Activated T-cell treated with anti-CD3 and anti-CD28 coated beads, Interleukin-2, amount 50 U/mL, for 24 hours (primary cell): ENCODE results near the gene REM2.
"Not testable (repeated sequence)": the region's sequence is repeated elsewhere in the genome, so short reads cannot be mapped to it uniquely, and the experiment has no call there.

ENCODE experiments used
- DNase-seq: peaks from one replicate; pipeline ENCODE4 v3.0.0-alpha.2; 2020
- H3K27ac Mint-ChIP-seq: 2 replicates; pipeline ENCODE4 v1.8.0; 2020; ENCODE audit warnings: mild to moderate bottlenecking, mixed read lengths
- H3K27me3 Mint-ChIP-seq: 2 replicates; pipeline ENCODE4 v1.8.0; 2020; ENCODE audit warnings: mixed read lengths
- H3K36me3 Mint-ChIP-seq: 2 replicates; pipeline ENCODE4 v1.8.0; 2020; ENCODE audit warnings: low read depth, mixed read lengths
- H3K4me1 Mint-ChIP-seq: 2 replicates; pipeline ENCODE4 v1.8.0; 2020; ENCODE audit warnings: low read depth, mixed read lengths
- H3K4me3 Mint-ChIP-seq: 2 replicates; pipeline ENCODE4 v1.8.0; 2020; ENCODE audit warnings: mild to moderate bottlenecking, moderate library complexity, mixed read lengths
- H3K9me3 Mint-ChIP-seq: 2 replicates; pipeline ENCODE4 v1.8.0; 2020; ENCODE audit warnings: mixed read lengths

The REM2 gene

DNA sequence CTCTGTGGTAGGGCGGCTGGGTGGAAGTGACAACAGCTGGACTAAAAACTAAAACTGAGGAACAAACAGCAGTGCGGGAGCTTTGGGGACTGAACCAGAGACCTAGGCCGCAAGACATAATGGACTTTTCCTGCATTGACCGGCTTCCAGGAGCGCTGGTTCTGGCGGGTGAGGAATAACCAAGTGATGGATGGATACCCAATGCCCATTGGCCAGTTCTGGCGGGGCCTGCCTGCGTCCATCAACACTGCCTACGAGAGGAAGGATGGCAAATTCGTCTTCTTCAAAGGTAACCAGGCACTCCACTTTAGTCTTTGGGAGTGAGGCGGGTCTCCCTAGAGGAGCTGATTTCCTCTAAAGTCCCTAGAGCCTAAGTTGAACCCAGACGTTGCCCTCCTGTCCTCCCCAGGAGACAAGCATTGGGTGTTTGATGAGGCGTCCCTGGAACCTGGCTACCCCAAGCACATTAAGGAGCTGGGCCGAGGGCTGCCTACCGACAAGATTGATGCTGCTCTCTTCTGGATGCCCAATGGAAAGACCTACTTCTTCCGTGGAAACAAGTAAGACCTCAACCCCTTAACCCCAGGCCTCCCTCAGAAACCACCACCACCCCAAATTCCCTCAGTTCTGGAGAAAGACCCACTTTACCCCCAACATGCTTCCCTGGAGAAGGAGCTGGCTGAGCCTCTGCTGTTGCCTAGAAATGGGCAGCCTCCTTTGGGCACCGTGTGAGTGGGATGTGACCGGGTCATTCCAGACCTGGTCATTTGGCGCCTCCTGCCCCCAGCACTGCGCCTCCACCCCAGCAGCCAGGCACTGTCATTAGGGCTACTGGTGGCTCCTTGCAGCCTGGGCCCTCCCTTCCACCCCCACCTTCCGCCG is 38.6 kb upstream of the REM2 start:
- no peak overlapping the region for H3K4me3 Mint-ChIP-seq
- no peak for DNase-seq

DNA sequence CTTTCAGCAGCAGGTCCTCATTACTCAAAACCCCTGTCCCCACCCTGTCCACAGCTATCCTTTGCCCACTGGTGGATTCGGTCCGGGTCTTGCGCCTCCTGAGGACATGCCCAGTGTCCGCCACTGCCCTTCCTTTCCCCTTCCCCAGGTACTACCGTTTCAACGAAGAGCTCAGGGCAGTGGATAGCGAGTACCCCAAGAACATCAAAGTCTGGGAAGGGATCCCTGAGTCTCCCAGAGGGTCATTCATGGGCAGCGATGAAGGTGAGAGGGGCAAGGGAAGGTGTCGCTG is 38.0 kb upstream of the REM2 start:
- Mint-ChIP-seq H3K36me3 (no peaks in the 10 kb centered on the region), H3K4me3 (no peak overlapping the region), H3K9me3 (no peaks in the 10 kb centered on the region), H3K27me3 (peaks cover 39% of the 10 kb centered on the region), H3K4me1 (peaks cover 4% of the 10 kb centered on the region), H3K27ac (no peak overlapping the region)
- no peak for DNase-seq

More for the DNA sequence above, 38.6 kb upstream of the REM2 start:
- no peak overlapping the region for H3K27ac Mint-ChIP-seq
- H3K9me3 Mint-ChIP-seq = no peaks in the 10 kb centered on the region
- peaks cover 4% of the 10 kb centered on the region for H3K4me1 Mint-ChIP-seq
- H3K27me3 Mint-ChIP-seq = peaks cover 42% of the 10 kb centered on the region
- H3K36me3 Mint-ChIP-seq = no peaks in the 10 kb centered on the region

DNA sequence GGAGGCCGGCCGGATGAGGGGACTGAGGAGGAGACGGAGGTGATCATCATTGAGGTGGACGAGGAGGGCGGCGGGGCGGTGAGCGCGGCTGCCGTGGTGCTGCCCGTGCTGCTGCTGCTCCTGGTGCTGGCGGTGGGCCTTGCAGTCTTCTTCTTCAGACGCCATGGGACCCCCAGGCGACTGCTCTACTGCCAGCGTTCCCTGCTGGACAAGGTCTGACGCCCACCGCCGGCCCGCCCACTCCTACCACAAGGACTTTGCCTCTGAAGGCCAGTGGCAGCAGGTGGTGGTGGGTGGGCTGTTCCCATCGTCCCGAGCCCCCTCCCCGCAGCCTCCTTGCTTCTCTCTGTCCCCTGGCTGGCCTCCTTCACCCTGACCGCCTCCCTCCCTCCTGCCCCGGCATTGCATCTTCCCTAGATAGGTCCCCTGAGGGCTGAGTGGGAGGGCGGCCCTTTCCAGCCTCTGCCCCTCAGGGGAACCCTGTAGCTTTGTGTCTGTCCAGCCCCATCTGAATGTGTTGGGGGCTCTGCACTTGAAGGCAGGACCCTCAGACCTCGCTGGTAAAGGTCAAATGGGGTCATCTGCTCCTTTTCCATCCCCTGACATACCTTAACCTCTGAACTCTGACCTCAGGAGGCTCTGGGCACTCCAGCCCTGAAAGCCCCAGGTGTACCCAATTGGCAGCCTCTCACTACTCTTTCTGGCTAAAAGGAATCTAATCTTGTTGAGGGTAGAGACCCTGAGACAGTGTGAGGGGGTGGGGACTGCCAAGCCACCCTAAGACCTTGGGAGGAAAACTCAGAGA is 37.0 kb upstream of the REM2 start:
- Mint-ChIP-seq H3K9me3 (no peaks in the 10 kb centered on the region), H3K36me3 (no peaks in the 10 kb centered on the region), H3K4me3 (no peak overlapping the region), H3K27ac (no peak overlapping the region), H3K4me1 (peaks cover 4% of the 10 kb centered on the region), H3K27me3 (peaks cover 37% of the 10 kb centered on the region)
- DNase-seq = no peak

DNA sequence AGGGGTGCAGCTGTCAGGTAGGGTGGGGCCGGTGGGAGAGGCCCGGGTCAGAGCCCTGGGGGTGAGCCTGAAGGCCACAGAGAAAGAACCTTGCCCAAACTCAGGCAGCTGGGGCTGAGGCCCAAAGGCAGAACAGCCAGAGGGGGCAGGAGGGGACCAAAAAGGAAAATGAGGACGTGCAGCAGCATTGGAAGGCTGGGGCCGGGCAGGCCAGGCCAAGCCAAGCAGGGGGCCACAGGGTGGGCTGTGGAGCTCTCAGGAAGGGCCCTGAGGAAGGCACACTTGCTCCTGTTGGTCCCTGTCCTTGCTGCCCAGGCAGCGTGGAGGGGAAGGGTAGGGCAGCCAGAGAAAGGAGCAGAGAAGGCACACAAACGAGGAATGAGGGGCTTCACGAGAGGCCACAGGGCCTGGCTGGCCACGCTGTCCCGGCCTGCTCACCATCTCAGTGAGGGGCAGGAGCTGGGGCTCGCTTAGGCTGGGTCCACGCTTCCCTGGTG is 36.2 kb upstream of the REM2 start:
- no peak for DNase-seq
- H3K9me3 Mint-ChIP-seq = no peaks in the 10 kb centered on the region
- no peak overlapping the region for H3K4me3 Mint-ChIP-seq
- H3K4me1 Mint-ChIP-seq = peaks cover 11% of the 10 kb centered on the region
- H3K27ac Mint-ChIP-seq = no peak overlapping the region
- H3K27me3 Mint-ChIP-seq = peaks cover 37% of the 10 kb centered on the region
- H3K36me3 Mint-ChIP-seq = no peaks in the 10 kb centered on the region

DNA sequence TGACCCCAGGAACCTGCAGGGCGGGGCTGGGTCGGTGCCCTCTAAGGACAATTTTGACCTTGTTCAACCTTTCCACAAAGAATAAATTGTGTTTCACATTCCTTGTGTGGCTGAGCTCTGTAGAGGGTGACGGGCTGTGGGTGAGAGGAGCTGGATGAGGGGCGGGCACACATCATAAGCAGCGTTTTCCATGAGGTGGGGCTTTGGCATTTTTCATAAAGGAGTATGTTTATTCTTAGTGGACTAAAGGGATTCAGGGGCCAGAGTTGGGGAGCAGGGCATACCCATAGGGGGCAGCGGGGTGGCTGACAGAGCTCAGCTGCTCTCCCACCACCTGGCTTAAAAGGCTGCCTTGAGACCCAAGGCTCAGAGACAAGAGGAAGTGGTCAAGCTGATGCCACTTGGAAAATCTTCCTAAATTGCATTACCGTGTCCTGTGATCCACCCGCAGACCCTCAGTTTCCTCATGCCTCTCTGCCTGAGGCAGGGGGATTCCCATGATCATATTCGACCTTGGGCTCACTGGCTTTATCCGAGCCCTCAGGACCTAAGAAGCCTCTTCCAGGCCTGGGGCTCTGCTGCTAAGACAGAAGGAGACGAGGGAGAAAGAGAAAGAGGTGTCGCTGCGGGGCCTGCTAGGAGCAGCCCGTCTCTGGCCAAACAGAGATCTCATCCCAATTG is 35.2 kb upstream of the REM2 start:
- H3K27ac Mint-ChIP-seq = no peak overlapping the region
- no peak for DNase-seq
- peaks cover 12% of the 10 kb centered on the region for H3K4me1 Mint-ChIP-seq
- no peaks in the 10 kb centered on the region for H3K9me3 Mint-ChIP-seq
- peaks cover 37% of the 10 kb centered on the region for H3K27me3 Mint-ChIP-seq
- no peak overlapping the region for H3K4me3 Mint-ChIP-seq
- no peaks in the 10 kb centered on the region for H3K36me3 Mint-ChIP-seq

DNA sequence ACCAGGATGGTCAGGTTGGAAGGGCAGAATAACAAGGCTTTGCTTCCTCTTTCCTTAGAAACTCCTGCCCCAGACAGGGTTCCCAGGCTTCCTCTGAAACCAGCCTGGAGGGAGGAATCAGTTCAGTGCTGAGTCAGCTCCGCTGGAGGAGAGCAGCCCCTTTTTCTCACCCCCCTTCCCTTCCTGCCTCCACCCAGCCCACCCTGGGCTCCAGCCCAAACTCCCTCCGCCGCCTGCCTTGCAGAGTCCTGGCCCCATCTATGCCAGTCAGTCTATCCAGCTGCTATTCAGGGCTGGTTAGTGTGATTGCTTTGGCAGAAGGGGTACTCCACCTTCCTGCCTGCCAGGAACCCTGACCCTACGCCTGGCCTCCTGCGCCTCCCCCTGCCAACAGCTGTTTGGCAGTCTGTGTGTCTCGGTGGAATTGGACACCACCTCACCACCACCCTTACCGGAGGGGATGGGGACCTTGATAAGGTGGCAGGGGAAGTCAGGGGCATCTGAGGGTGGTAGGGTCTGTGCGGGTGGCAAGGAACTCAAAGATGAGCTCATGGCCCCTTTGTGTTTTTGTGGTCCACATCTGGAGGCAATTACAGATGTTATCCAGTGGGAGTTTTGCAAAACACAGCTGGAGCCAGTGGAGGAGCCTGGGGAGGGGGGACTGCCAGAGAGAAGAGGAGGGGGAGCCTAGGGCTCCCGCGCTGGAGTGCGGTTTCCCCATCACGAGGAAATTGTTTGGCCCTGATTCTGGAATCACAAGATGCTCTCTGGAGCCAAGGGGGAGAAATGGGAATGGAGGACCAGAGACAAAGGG is 34.5 kb upstream of the REM2 start:
- H3K27ac Mint-ChIP-seq = peak overlapping the region; percentile 52
- no peak overlapping the region for H3K4me3 Mint-ChIP-seq
- no peaks in the 10 kb centered on the region for H3K36me3 Mint-ChIP-seq
- peaks cover 34% of the 10 kb centered on the region for H3K27me3 Mint-ChIP-seq
- H3K4me1 Mint-ChIP-seq = peaks cover 19% of the 10 kb centered on the region
- DNase-seq = no peak
- H3K9me3 Mint-ChIP-seq = no peaks in the 10 kb centered on the region

DNA sequence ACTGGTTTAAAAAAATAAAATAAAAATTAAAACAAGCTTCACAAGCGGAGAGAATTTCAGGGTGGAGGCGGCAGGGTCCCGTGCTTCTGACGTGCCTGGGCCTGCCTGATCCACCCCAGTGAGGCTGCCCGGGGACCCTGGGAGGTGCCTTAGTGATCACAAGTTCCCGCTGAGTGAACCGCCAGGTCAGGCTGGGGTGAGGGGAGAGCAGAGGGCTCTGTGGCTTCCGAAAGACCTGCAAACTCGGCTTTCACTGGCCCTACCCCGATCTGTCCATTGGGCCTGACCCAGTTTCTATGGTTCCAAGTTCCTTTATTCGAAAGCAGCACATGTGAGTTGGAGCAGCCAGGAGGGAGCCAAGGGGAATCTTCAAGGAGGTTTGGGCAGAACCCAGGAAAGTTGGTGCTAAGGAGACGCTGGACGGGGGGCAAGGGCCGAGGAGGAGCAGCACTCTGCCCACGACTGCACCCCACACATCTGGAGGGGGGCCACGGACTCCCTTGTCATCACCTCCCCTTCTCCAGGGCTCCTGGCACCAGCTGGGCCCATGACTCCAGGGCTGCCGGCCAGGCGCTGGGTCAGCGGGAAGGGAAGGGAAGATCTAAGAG is 33.7 kb upstream of the REM2 start:
- no peaks in the 10 kb centered on the region for H3K36me3 Mint-ChIP-seq
- H3K4me3 Mint-ChIP-seq = no peak overlapping the region
- peaks cover 21% of the 10 kb centered on the region for H3K4me1 Mint-ChIP-seq
- no peaks in the 10 kb centered on the region for H3K9me3 Mint-ChIP-seq
- DNase-seq = no peak
- H3K27me3 Mint-ChIP-seq = peaks cover 29% of the 10 kb centered on the region
- no peak overlapping the region for H3K27ac Mint-ChIP-seq

DNA sequence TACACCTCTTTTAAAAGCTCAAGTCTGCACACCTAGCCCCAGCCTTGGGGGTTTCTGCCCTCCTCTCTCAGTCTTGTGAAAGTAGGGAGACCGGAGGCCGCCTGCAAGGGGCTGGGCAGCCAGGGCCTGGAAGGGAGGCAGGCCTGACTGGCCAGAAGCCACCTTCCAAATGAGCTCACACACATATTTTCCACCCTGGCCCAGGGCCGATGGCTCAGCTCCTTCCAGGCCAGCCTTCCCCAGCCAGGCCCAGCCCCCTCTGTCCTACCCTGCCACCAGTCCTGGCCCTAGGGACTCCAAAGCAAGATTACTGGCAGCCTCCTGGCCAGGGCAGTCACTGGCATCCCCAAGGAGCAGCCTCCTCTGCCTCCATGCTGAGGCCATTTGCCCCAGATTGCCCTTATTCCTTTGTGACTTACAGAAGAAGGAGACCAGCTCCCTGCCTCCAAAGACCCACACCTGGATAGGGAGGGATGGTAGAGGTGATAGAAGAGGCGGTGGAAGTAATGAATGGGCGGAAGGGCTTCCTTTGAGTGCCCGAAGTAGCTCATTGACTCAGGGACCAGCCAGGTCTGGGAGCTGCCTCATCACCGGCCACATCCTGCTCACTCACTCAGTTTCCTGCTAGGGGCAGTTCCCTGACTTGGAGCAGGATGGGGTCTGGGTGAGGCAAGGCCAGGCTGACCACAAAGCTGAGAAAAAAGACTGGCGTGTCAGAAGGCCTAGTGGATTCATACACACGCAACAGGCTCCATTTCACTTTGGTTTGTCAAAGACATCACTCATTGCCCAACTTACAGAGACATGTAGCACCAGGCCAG is 31.9 kb upstream of the REM2 start:
- no peak for DNase-seq
- H3K27me3 Mint-ChIP-seq = peaks cover 17% of the 10 kb centered on the region
- no peaks in the 10 kb centered on the region for H3K9me3 Mint-ChIP-seq
- no peaks in the 10 kb centered on the region for H3K36me3 Mint-ChIP-seq
- no peak overlapping the region for H3K4me3 Mint-ChIP-seq
- peak overlapping the region; percentile 50 for H3K27ac Mint-ChIP-seq
- H3K4me1 Mint-ChIP-seq = peaks cover 28% of the 10 kb centered on the region

DNA sequence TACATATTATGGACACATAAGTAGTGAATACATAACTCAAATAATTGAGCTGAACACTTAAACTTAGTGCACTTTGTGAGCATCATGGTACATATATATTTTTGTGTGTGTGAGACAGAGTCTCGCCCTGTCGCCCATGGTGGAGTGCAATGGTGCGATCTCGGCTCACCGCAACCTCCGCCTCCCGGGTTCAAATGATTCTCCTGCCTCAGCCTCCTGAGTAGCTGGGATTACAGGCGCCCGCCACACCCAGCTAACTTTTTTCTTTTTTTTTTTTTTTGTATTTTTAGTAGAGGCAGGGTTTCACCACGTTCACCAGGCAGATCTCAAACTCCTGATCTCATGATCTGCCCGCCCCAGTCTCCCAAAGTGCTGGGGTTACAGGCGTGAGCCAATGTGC is 30.8 kb upstream of the REM2 start:
- DNase-seq, H3K4me3 Mint-ChIP-seq, H3K36me3 Mint-ChIP-seq, H3K9me3 Mint-ChIP-seq, H3K27ac Mint-ChIP-seq: not testable (repeated sequence)
- Mint-ChIP-seq H3K4me1 (peaks cover 28% of the 10 kb centered on the region), H3K27me3 (peaks cover 13% of the 10 kb centered on the region)

DNA sequence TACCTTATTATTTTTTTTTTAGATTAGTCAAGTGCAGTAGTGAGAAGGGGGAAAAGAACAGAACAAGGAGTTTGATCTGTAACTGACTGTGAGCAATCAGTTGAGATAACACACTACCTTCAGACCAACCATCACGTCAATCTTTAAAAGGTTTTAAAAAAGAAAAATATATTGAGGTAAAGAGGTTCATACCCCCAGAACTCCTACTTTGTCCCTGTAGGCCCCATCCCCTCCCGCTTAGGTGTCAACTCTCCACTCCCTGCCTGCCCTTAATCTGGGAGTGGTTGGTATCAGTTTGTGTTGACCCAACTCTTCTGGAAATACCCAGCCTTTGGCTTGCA is 30.5 kb upstream of the REM2 start:
- Mint-ChIP-seq H3K9me3 (no peaks in the 10 kb centered on the region), H3K27ac (no peak overlapping the region), H3K27me3 (peaks cover 16% of the 10 kb centered on the region), H3K36me3 (no peaks in the 10 kb centered on the region), H3K4me3 (no peak overlapping the region), H3K4me1 (peaks cover 31% of the 10 kb centered on the region)
- DNase-seq = no peak

DNA sequence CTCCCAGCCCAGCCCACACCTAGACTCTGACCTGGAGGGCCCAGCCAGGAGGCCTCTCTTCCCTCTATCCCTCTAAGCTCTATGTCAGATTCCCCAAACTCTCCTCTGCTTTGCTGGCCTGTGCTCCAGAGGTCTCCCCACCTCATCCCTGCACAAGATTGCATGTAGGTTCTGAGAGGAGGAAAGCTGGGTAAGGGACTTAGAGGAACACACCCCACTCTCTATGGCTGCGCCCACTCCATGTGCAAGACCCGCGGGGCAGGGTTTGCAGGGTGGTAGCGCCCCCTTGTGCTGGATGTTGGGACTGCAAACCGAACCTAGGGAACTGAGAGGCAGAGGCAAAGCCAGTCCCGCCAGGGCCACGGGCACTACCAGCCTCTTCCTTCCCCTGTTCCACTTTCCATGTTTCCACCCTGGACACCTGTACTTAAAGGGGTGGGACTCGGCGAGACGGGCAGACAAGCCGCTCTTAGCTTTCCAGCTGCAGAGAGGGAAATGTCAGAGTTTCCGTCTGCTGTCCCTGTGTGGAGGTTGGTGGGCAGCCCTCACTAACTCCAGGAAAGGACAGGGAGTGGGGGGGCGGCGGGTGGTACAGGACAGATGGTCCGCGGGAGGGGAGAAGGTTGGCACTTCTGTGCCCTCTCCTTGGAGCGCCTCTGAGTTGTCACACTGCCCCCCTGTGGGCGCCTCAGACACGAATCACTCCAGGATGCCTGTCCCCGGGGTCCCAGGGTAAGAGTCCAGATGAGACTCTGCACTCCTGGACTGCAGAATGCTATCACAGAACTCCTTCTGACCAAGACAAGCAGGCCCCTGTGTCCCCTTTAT is 29.9 kb upstream of the REM2 start:
- H3K4me1 Mint-ChIP-seq = peaks cover 30% of the 10 kb centered on the region

DNA sequence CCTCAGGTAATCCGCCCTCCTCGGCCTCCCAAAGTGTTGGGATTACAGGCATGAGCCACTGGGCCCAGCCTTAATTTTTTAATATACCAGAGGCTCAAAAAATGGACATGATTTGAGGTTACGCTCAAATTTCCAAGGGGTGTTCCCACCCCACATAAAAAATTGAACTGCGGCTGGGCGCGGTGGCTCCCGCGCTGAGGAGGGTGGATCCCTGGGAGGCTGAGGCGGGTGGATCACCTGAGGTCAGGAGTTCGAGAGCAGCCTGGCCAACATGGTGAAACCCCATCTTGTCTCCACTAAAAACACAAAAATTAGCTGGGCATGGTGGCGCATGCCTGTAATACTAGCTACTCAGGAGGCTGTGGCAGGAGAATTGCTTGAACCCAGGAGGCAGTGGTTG is 28.7 kb upstream of the REM2 start:
- DNase-seq, H3K4me3 Mint-ChIP-seq, H3K9me3 Mint-ChIP-seq, H3K36me3 Mint-ChIP-seq, H3K27ac Mint-ChIP-seq: not testable (repeated sequence)
- H3K4me1 Mint-ChIP-seq = peaks cover 39% of the 10 kb centered on the region
- peaks cover 12% of the 10 kb centered on the region for H3K27me3 Mint-ChIP-seq

More for the DNA sequence above, 29.9 kb upstream of the REM2 start:
- H3K9me3 Mint-ChIP-seq = no peaks in the 10 kb centered on the region
- H3K27ac Mint-ChIP-seq = peak overlapping the region; percentile 73
- no peaks in the 10 kb centered on the region for H3K36me3 Mint-ChIP-seq
- peak overlapping the region; percentile 71 for H3K4me3 Mint-ChIP-seq
- DNase-seq = peak; percentile 97
- H3K27me3 Mint-ChIP-seq = peaks cover 14% of the 10 kb centered on the region
